Hematopoietic multipotent progenitor cell treated with erythropoietin and hydrocortisone succinate and interleukin-3 and kit ligand, for 4 days (in vitro differentiated cells): Measurements from ENCODE around the gene SMC6.

Source experiments
- DNase-seq: peaks from one replicate; pipeline ENCODE4 v3.0.0-alpha.2; 2015

SMC6 gene

GRCh38 chr2:17753803-17754663, at the start of gene SMC6, which contains the start of gene GEN1:
SMC6 (minus strand) TSS chr2:17753810; CDS start chr2:17745946, 7,864 bp downstream.
GEN1 (plus strand) TSS chr2:17754138; CDS start chr2:17759944, 5,806 bp downstream.
- DNase-seq: peak; percentile 97

GRCh38 chr2:17800693-17801458, 47.3 kb upstream of the SMC6 start:
- no peak for DNase-seq

- DNase-seq: no peak
Measured at GRCh38 chr2:17800219-17800618, 46.6 kb upstream of the SMC6 start.

GRCh38 chr2:17799301-17800120, 45.9 kb upstream of the SMC6 start:
- DNase-seq: no peak

GRCh38 chr2:17798338-17798737, 44.7 kb upstream of the SMC6 start:
- no peak for DNase-seq

GRCh38 chr2:17795309-17795708, 41.7 kb upstream of the SMC6 start:
- no peak for DNase-seq

GRCh38 chr2:17793803-17794354, 40.3 kb upstream of the SMC6 start:
- no peak for DNase-seq

GRCh38 chr2:17793296-17793695, 39.7 kb upstream of the SMC6 start:
- no peak for DNase-seq

- peak; percentile 65 for DNase-seq
Measured at GRCh38 chr2:17792515-17792914, 38.9 kb upstream of the SMC6 start.

GRCh38 chr2:17791817-17792130, 38.2 kb upstream of the SMC6 start:
- no peak for DNase-seq

- peak; percentile 75 for DNase-seq
Measured at GRCh38 chr2:17791121-17791816, 37.7 kb upstream of the SMC6 start.

GRCh38 chr2:17790536-17790935, 36.9 kb upstream of the SMC6 start:
- no peak for DNase-seq

- no peak for DNase-seq
Measured at GRCh38 chr2:17788773-17789172, 35.2 kb upstream of the SMC6 start.

GRCh38 chr2:17786727-17787126, 33.1 kb upstream of the SMC6 start:
- no peak for DNase-seq

- DNase-seq: no peak
Measured at GRCh38 chr2:17781482-17781881, 27.9 kb upstream of the SMC6 start.

- DNase-seq: no peak
Measured at GRCh38 chr2:17780546-17780945, 26.9 kb upstream of the SMC6 start.

GRCh38 chr2:17772532-17772931, 18.9 kb upstream of the SMC6 start:
- no peak for DNase-seq

- DNase-seq: no peak
Measured at GRCh38 chr2:17771956-17772355, 18.3 kb upstream of the SMC6 start.

GRCh38 chr2:17768894-17769293, 15.3 kb upstream of the SMC6 start:
- no peak for DNase-seq

- no peak for DNase-seq
Measured at GRCh38 chr2:17765398-17765797, 11.8 kb upstream of the SMC6 start.

- DNase-seq: no peak
Measured at GRCh38 chr2:17763641-17764333, 10.2 kb upstream of the SMC6 start.

GRCh38 chr2:17762451-17762850, 8.8 kb upstream of the SMC6 start:
- DNase-seq: no peak
